ENCODE results near the gene KRTAP9-6.
"Not testable (repeated sequence)": the region's sequence is repeated elsewhere in the genome, so short reads cannot be mapped to it uniquely, and the experiment has no call there.

Gene KRTAP9-6

DNA sequence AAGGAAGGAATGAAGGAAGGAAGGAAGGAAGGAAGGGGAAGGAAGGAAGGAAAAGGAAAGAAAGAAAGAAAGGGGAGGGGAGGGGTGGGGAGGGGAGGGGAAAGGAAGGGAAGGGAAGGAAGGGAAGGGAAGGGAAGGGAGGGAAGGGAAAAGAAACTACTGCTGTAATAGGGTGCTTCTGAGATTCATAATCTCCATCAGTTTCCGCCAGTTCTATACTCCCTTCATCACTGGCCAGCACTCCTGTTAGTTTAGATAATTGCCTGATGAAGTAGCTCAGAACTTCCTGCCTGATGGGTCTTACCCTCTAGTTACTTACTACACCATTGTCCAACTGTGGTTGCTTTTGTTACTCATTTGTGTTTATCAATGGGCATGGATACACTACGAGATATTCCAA, 2.0 kb upstream of the KRTAP9-6 start:
- no peak for DNase-seq (ENCODE audit: low read depth)
- H3K4me3 ChIP-seq (ENCODE audit: low read depth, low read length), result no peak overlapping the region
- in situ Hi-C loops (cut with HindIII; ENCODE audit: low sequenced_read_pairs), result no loop called here
- TF ChIP-seq, protein P1, sequence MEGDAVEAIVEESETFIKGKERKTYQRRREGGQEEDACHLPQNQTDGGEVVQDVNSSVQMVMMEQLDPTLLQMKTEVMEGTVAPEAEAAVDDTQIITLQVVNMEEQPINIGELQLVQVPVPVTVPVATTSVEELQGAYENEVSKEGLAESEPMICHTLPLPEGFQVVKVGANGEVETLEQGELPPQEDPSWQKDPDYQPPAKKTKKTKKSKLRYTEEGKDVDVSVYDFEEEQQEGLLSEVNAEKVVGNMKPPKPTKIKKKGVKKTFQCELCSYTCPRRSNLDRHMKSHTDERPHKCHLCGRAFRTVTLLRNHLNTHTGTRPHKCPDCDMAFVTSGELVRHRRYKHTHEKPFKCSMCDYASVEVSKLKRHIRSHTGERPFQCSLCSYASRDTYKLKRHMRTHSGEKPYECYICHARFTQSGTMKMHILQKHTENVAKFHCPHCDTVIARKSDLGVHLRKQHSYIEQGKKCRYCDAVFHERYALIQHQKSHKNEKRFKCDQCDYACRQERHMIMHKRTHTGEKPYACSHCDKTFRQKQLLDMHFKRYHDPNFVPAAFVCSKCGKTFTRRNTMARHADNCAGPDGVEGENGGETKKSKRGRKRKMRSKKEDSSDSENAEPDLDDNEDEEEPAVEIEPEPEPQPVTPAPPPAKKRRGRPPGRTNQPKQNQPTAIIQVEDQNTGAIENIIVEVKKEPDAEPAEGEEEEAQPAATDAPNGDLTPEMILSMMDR (IDR thresholded peaks at IDR 0.05; ENCODE audit: low read depth, low read length, missing control alignments), result no peak

DNA sequence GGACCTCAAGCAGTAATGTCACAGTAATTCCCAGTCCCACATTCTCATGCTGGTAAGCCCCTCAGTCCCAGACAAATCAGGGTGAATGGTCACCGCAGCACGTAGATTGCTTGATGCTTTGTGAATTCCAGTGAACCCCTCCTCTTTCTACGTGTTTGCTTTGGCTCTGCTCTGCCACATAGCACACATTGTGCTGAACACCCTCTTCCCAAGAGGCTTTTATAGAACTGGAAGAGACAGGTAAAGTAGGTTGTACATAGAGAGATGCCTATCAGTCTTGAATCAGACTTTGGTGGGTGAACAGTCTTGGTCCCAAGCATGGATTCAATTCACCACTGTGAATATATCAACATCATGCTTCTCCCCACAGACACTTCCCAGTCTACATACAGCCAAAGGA, 579 bp upstream of the KRTAP9-6 start:
- in situ Hi-C loops (cut with HindIII; ENCODE audit: low sequenced_read_pairs), result no loop called here
- TF ChIP-seq, protein P1 (IDR thresholded peaks at IDR 0.05; ENCODE audit: low read depth, low read length, missing control alignments), result no peak
- no peak for DNase-seq (ENCODE audit: low read depth)
- no peak overlapping the region for H3K4me3 ChIP-seq (ENCODE audit: low read depth, low read length)

DNA sequence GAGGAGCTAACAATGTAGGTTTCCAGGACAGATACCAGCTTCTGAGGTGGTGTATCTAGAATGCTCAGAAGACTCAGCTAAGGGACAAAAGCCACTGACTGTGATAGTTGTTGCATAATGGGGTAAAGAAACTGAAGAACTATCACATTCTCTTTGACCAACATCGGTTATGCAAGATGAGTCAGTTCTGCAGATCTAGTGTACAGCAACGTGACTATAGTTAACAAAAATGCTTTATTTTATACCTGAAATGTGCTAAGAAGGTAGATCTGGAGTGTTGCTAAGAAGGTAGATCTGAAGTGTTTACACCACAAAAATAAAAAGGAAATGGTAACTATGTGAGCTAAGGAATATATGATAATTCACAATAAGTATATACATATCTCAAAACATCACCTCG, 2.5 kb downstream of the KRTAP9-6 start:
- DNase-seq (ENCODE audit: low read depth), result no peak
- no peak overlapping the region for H3K4me3 ChIP-seq (ENCODE audit: low read depth, low read length)
- in situ Hi-C loops (cut with HindIII; ENCODE audit: low sequenced_read_pairs), result no loop called here
- TF ChIP-seq, protein P1 (IDR thresholded peaks at IDR 0.05; ENCODE audit: low read depth, low read length, missing control alignments), result no peak

DNA sequence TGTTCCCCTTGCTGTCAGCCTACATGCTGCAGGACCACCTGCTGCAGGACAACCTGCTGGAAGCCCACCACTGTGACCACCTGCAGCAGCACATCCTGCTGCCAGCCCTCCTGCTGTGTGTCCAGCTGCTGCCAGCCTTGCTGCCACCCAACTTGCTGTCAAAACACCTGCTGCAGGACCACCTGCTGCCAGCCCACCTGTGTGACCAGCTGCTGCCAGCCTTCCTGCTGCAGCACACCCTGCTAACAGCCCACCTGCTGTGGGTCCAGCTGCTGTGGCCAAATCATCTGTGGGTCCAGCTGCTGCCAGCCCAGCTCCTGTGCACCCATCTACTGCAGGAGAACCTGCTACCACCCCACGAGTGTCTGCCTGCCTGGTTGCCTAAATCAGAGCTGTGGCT, 6.1 kb downstream of the KRTAP9-6 start:
- DNase-seq (ENCODE audit: low read depth); H3K4me3 ChIP-seq (ENCODE audit: low read depth, low read length); in situ Hi-C loops (cut with HindIII; ENCODE audit: low sequenced_read_pairs): not testable (repeated sequence)

DNA sequence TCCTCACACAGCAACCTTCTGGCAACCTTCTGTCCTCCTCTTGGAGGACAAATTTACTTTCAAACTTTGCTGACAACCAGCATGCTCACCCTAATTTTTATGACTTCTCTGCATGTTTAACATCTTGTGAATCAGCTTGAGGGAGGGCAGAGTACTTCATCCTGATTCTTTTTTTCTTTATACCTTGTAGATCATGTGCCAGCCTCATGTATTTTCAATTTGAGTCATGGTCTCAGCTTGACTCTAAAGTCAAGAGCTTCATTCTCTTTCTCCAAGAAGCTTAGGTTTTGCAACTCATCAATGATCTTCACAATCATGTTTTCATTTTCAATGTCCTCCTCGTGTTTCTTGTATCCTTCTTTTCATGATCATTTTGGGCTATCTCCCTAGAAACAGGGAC, 6.7 kb downstream of the KRTAP9-6 start:
- DNase-seq (ENCODE audit: low read depth), result no peak
- in situ Hi-C loops (cut with HindIII; ENCODE audit: low sequenced_read_pairs), result no loop called here
- no peak overlapping the region for H3K4me3 ChIP-seq (ENCODE audit: low read depth, low read length)
- TF ChIP-seq, protein P1 (IDR thresholded peaks at IDR 0.05; ENCODE audit: low read depth, low read length, missing control alignments), result no peak

DNA sequence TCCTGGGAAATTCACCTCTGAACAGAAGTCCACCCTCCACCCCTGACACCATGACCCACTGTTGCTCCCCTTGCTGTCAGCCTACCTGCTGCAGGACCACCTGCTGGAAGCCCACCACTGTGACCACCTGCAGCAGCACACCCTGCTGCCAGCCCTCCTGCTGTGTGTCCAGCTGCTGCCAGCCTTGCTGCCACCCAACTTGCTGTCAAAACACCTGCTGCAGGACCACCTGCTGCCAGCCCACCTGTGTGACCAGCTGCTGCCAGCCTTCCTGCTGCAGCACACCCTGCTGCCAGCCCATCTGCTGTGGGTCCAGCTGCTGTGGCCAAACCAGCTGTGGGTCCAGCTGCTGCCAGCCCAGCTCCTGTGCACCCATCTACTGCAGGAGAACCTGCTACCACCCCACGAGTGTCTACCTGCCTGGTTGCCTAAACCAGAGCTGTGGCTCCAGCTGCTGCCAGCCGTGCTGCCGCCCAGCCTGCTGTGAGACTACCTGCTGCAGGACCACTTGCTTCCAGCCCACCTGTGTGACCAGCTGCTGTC, 10.5 kb downstream of the KRTAP9-6 start, which contains the start of gene KRTAP9-7:
Gene KRTAP9-7, plus strand, starts transcription at position 51 of the 543 bp plus-strand sequence. Its CDS starts 0 bp downstream, at position 51.
- in situ Hi-C loops (cut with HindIII; ENCODE audit: low sequenced_read_pairs); DNase-seq (ENCODE audit: low read depth): not testable (repeated sequence)

DNA sequence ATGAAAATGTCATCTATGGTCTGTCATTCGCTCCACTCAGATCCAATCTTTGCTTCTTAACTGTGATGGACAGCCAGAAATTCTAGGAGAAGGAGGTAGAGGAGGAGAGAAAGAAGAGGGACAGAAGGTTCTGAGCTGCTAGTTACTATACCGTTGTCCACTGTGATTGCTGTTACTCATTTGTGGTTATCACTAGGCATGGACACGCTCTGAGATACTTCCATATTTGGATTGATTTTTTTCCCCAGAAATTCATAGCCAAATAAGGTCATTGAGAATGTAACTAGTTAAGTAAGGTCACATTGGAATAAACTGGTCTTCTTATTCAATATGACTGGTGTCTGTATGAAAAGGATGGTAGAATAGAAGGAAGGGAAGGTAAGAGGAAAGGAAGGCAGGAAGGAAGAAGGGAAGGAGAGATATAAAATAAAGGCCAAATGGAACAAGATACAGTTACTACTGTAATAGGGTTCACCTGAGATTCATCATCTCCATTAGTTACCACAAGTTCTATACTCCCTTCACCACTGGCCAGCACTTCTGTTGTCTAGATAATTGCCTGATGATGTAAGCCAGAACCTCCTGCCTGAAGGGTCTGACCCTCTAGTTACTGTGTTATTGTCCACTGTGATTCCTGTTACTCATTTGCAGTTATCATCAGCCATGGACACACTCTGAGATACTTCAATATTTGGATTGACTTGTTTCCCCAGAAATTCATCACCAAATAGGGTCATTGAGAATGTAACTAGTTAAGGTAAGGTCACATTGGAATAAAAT, 13.2 kb downstream of the KRTAP9-6 start:
- in situ Hi-C loops (cut with HindIII; ENCODE audit: low sequenced_read_pairs), result no loop called here
- H3K4me3 ChIP-seq (ENCODE audit: low read depth, low read length), result no peak overlapping the region
- no peak for DNase-seq (ENCODE audit: low read depth)
- TF ChIP-seq, protein P1 (IDR thresholded peaks at IDR 0.05; ENCODE audit: low read depth, low read length, missing control alignments), result no peak

More for the DNA sequence above, 10.5 kb downstream of the KRTAP9-6 start, which contains the start of gene KRTAP9-7:
- H3K4me3 ChIP-seq (ENCODE audit: low read depth, low read length), result not testable (repeated sequence)

Data from astrocyte of the cerebellum (primary cell).